CD4-positive, alpha-beta T cell treated with Interleukin-4 for 1 hour (primary cell): ENCODE measurements around the gene PPCDC.

Experiments used
- DNase-seq, 2 donors: peaks; one replicate each; pipeline ENCODE4 v3.0.0-alpha.2; 2020 to 2022

PPCDC gene

GRCh38 chr15:75016431-75016830 is 7.0 kb upstream of the PPCDC start:
- no peak for DNase-seq

- DNase-seq, result no peak
Measured at GRCh38 chr15:75019916-75020315, 3.5 kb upstream of the PPCDC start.

GRCh38 chr15:75021341-75021740 is 2.0 kb upstream of the PPCDC start:
- no peak for DNase-seq

- DNase-seq, result no peak
Measured at GRCh38 chr15:75022783-75023180, 608 bp upstream of the PPCDC start.

GRCh38 chr15:75023872-75024636 is 664 bp downstream of the PPCDC start:
- DNase-seq, result no peak

GRCh38 chr15:75025107-75025506 is 1.7 kb downstream of the PPCDC start:
- DNase-seq, result no peak

GRCh38 chr15:75025548-75026260 is 2.3 kb downstream of the PPCDC start:
- DNase-seq, result no peak

GRCh38 chr15:75027551-75027950 is 4.2 kb downstream of the PPCDC start:
- no peak for DNase-seq

- no peak for DNase-seq
Measured at GRCh38 chr15:75028991-75029377, 5.6 kb downstream of the PPCDC start.

GRCh38 chr15:75029378-75030022 is 6.1 kb downstream of the PPCDC start:
- DNase-seq, result peak; percentile 86 to 88

- no peak for DNase-seq
Measured at GRCh38 chr15:75030023-75030413, 6.6 kb downstream of the PPCDC start.

GRCh38 chr15:75030424-75030823 is 7.0 kb downstream of the PPCDC start:
- no peak for DNase-seq

GRCh38 chr15:75031848-75032247 is 8.5 kb downstream of the PPCDC start:
- DNase-seq, result no peak

GRCh38 chr15:75032395-75032794 is 9.0 kb downstream of the PPCDC start:
- no peak for DNase-seq

GRCh38 chr15:75033809-75034208 is 10.4 kb downstream of the PPCDC start:
- no peak for DNase-seq

- DNase-seq, result peak in 1 of 2 donors; percentile 58
Measured at GRCh38 chr15:75034615-75035014, 11.2 kb downstream of the PPCDC start.

GRCh38 chr15:75036212-75036616 is 12.8 kb downstream of the PPCDC start:
- DNase-seq, result no peak

- peak in 1 of 2 donors; percentile 23 for DNase-seq
Measured at GRCh38 chr15:75037685-75038084, 14.3 kb downstream of the PPCDC start.

GRCh38 chr15:75038231-75038630 is 14.8 kb downstream of the PPCDC start:
- no peak for DNase-seq

- DNase-seq, result peak; percentile 65 to 94
Measured at GRCh38 chr15:75042730-75043508, 19.5 kb downstream of the PPCDC start.

- DNase-seq, result peak; percentile 37 to 85
Measured at GRCh38 chr15:75043509-75044257, 20.3 kb downstream of the PPCDC start.

GRCh38 chr15:75044258-75044878 is 21.0 kb downstream of the PPCDC start:
- DNase-seq, result no peak
